Measurements from ENCODE around the gene RASA4B. TPM values are rescaled to one million over a fixed set of nuclear protein-coding genes. Genes with fewer than 3 reads are reported as not detected.

The RASA4B gene
- total and polyA plus RNA-seq, 2 experiments from 2014 or later: 1.0 to 1.1 TPM

DNA sequence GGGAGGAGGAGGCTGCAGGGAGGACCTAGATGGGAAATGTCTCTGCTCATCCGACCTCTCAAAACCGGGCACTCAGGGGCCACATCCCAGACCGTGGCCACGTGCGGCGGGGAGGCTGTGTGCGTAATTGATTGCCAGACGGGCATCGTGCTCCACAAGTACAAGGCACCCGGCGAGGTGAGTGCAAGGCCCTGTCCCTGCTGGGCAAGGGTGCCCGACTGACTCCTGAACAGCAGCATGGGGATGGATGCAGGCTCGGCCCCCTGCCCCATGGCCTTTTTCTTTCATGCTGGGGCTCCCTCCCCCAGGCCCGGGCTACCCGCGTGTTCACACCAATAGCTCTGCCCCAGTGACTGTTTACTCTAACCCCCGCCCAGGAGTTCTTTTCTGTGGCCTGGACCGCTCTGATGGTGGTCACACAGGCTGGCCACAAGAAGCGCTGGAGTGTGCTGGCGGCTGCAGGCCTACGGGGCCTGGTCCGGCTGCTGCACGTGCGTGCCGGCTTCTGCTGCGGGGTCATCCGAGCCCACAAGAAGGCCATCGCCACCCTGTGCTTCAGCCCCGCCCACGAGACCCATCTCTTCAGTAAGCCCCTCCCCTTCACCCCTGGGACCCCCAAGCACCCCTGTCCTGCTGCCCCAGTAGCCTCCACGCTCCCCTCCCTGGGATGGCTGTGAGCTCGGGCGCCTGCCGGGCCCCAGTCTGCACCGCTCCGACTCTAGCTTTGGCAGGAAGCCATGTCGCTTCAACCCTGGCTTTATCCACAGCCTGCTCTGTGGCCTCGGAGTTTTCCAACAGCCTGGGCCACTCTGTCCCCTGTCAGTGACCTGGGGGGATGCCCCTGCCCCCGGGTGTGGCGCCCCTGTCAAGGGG, 48.9 kb downstream of the RASA4B start:
- Histone ChIP-seq H3K27ac (no peak overlapping the region), H3K36me3 (ENCODE audit: low read depth) (no peaks in the 10 kb centered on the region), H3K9ac (no peak overlapping the region), H3K27me3 (replicated peaks; ENCODE audit: insufficient read depth) (no peaks in the 10 kb centered on the region), H3F3A (ENCODE audit: insufficient read depth) (no peaks in the 10 kb centered on the region), H3K9me2 (ENCODE audit: insufficient read depth) (no peaks in the 10 kb centered on the region), H2AFZ (no peak overlapping the region), H4K20me1 (ENCODE audit: insufficient read depth) (no peaks in the 10 kb centered on the region), H3K4me3 (no peak overlapping the region), H3K4me1 (ENCODE audit: insufficient read depth) (peaks cover 3% of the 10 kb centered on the region; the same call in 1 of the 2 replicates), H3K9me3 (ENCODE audit: low read depth) (no peaks in the 10 kb centered on the region), H3K4me2 (ENCODE audit: unreplicated experiment) (no peak overlapping the region), H3K79me2 (ENCODE audit: insufficient read depth) (peaks cover 16% of the 10 kb centered on the region)
- no peak for TF ChIP-seq EZH2phosphoT487 (IDR thresholded peaks at IDR 0.05; ENCODE audit: insufficient read depth, low read depth)
- TF ChIP-seq EZH2 (IDR thresholded peaks at IDR 0.05; ENCODE audit: insufficient read depth, poor library complexity, severe bottlenecking): no peak
- DNase-seq: no peak
- 90 to 91% methylated on average over 36 to 40 of the region's 40 CpGs for WGBS, 2 experiments (ENCODE audit: low coverage in 1 of 2, low lambda C conversion rate in 2 of 2, missing lambda C conversion rate in 2 of 2)
- in situ Hi-C loops (cut with MboI): no loop called here

DNA sequence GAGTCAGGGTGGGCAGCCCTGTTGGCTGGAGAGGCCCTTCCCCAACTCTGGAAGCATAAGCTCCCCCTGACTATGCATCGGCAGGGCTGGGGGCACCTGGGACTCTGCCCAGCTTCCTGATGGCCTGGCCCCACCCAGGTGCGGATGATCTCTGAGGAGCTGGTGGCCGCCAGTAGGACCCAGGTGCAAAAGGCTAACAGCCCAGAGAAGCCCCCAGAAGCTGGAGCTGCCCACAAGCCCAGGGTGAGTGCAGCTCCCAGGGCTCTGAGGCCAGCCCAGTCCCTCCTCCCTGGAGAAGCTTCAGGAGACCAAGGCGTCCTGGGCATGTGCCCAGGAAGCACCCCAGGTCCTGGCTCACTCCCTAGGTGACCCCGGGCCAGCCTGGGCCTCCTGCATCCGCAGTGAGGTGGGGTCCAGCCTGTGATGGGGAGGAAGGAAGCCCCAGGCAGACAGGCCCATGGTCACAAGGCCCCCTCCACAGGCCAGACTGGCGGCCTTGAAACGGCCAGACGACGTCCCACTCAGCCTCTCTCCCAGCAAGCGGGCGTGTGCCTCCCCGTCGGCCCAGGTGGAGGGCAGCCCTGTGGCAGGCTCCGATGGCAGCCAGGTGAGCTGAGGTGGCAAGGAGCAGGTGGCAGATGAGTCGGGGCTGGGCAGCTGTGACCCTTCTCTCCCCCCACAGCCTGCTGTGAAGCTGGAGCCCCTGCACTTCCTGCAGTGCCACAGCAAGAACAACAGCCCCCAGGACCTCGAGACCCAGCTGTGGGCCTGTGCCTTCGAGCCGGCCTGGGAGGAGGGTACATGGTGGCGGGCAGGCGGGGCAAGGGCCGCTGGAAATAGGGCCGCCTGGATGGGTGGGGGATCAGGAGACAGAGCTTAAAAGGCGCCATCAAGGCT, 49.7 kb downstream of the RASA4B start:
- H3K9ac ChIP-seq: no peak overlapping the region
- in situ Hi-C loops (cut with MboI): no loop called here

GRCh38 chr7:102466097-102466496, 51.5 kb downstream of the RASA4B start:
- in situ Hi-C loops (cut with MboI): no loop called here
- peaks cover 40% of the 10 kb centered on the region for H3K79me2 ChIP-seq (ENCODE audit: insufficient read depth)
- H3K4me3 ChIP-seq: peak overlapping the region; percentile 99
- peak overlapping the region; percentile 90 for H3K4me2 ChIP-seq (ENCODE audit: unreplicated experiment)
- no peaks in the 10 kb centered on the region for H3K9me2 ChIP-seq (ENCODE audit: insufficient read depth)
- TF ChIP-seq EZH2phosphoT487 (IDR thresholded peaks at IDR 0.05; ENCODE audit: insufficient read depth, low read depth) (no peak), EZH2 (IDR thresholded peaks at IDR 0.05; ENCODE audit: insufficient read depth, poor library complexity, severe bottlenecking) (no peak)
- peaks cover 7% of the 10 kb centered on the region; the same call in 1 of the 2 replicates for H3K4me1 ChIP-seq (ENCODE audit: insufficient read depth)
- H3K9me3 ChIP-seq (ENCODE audit: low read depth): no peaks in the 10 kb centered on the region
- H3K9ac ChIP-seq: peak overlapping the region; percentile 95; the same call in 1 of the 2 replicates
- no peak overlapping the region for H3K27ac ChIP-seq
- H3F3A ChIP-seq (ENCODE audit: insufficient read depth): no peaks in the 10 kb centered on the region
- H4K20me1 ChIP-seq (ENCODE audit: insufficient read depth): no peaks in the 10 kb centered on the region
- H3K27me3 ChIP-seq (replicated peaks; ENCODE audit: insufficient read depth): no peaks in the 10 kb centered on the region
- H3K36me3 ChIP-seq (ENCODE audit: low read depth): no peaks in the 10 kb centered on the region
- no peak overlapping the region for H2AFZ ChIP-seq
- DNase-seq: no peak
- 96 to 99% methylated on average over 7 of the region's 7 CpGs for WGBS, 2 experiments (ENCODE audit: low coverage in 1 of 2, low lambda C conversion rate in 2 of 2, missing lambda C conversion rate in 2 of 2)

More for the DNA sequence above, 49.7 kb downstream of the RASA4B start:
- Histone ChIP-seq H3K27me3 (replicated peaks; ENCODE audit: insufficient read depth) (no peaks in the 10 kb centered on the region), H3K9me3 (ENCODE audit: low read depth) (no peaks in the 10 kb centered on the region), H3K79me2 (ENCODE audit: insufficient read depth) (peaks cover 25% of the 10 kb centered on the region), H3K27ac (no peak overlapping the region), H3K4me3 (no peak overlapping the region), H3K4me2 (ENCODE audit: unreplicated experiment) (no peak overlapping the region), H3K9me2 (ENCODE audit: insufficient read depth) (no peaks in the 10 kb centered on the region), H4K20me1 (ENCODE audit: insufficient read depth) (no peaks in the 10 kb centered on the region), H3K36me3 (ENCODE audit: low read depth) (no peaks in the 10 kb centered on the region), H2AFZ (no peak overlapping the region), H3K4me1 (ENCODE audit: insufficient read depth) (peaks cover 7% of the 10 kb centered on the region; the same call in 1 of the 2 replicates), H3F3A (ENCODE audit: insufficient read depth) (no peaks in the 10 kb centered on the region)
- no peak for TF ChIP-seq EZH2phosphoT487 (IDR thresholded peaks at IDR 0.05; ENCODE audit: insufficient read depth, low read depth)
- TF ChIP-seq EZH2 (IDR thresholded peaks at IDR 0.05; ENCODE audit: insufficient read depth, poor library complexity, severe bottlenecking): no peak
- WGBS, 2 experiments (ENCODE audit: low coverage in 1 of 2, low lambda C conversion rate in 2 of 2, missing lambda C conversion rate in 2 of 2): 84 to 86% methylated on average over 21 to 23 of the region's 24 CpGs
- no peak for DNase-seq

DNA sequence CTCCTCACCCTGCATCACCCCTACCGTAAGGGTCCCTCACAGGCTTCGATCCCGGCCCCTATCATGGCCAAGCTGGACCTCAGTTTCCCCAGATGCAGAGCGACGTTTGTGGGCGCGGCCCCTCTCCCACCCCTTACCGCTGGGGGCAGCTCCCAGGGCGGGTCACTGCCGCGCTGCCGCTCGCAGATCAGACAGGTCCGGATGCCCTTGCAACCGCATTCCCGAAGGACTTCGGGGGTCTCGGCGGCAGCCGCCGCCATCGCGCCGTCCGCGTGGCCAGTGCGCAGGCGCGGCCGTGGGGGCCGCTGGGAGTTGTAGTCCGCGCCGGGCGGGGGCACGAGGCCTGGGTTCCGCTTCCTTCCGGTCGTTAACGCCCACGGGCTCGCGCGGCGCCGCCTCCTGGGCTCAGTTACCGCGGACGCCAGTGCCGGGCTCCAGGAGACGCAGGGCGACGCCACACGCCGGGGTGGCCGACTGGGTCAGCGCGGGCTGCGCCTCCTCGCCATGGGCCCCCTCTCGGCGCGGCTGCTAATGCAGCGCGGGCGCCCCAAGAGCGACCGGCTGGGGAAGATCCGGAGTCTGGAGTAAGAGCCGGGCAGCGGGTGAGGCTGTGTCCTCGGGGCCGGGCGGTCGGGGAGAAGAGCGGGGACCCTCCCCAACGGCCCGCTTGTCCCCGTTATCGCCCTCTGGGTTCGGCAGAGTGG, 52.8 kb downstream of the RASA4B start, which contains the start of the genes ALKBH4 and LRWD1:
ALKBH4 (minus strand) TSS at position 287 of the 704 bp plus-strand sequence; CDS start at position 260, 27 bp downstream.
LRWD1 (plus strand) TSS at position 408 of the 704 bp plus-strand sequence; CDS start at position 505, 97 bp downstream.
- in situ Hi-C loops (cut with MboI): no loop called here
- DNase-seq: peak; percentile 98
- peaks cover 7% of the 10 kb centered on the region; the same call in 1 of the 2 replicates for H3K4me1 ChIP-seq (ENCODE audit: insufficient read depth)
- H3K27me3 ChIP-seq (replicated peaks; ENCODE audit: insufficient read depth): no peaks in the 10 kb centered on the region
- no peaks in the 10 kb centered on the region for H3K9me2 ChIP-seq (ENCODE audit: insufficient read depth)
- H3K4me2 ChIP-seq (ENCODE audit: unreplicated experiment): peak within 1 kb of the TSS; percentile 90
- H3K27ac ChIP-seq: peak within 1 kb of the TSS; percentile 19
- no peak for TF ChIP-seq EZH2 (IDR thresholded peaks at IDR 0.05; ENCODE audit: insufficient read depth, poor library complexity, severe bottlenecking)
- TF ChIP-seq EZH2phosphoT487 (IDR thresholded peaks at IDR 0.05; ENCODE audit: insufficient read depth, low read depth): no peak
- no peaks in the 10 kb centered on the region for H4K20me1 ChIP-seq (ENCODE audit: insufficient read depth)
- H3K36me3 ChIP-seq (ENCODE audit: low read depth): no peaks in the 10 kb centered on the region
- H3F3A ChIP-seq (ENCODE audit: insufficient read depth): no peaks in the 10 kb centered on the region
- H3K4me3 ChIP-seq: peak within 1 kb of the TSS; percentile 99
- peak within 1 kb of the TSS; percentile 100 for H2AFZ ChIP-seq
- 1 to 2% methylated on average over 58 to 61 of the region's 81 CpGs for WGBS, 2 experiments (ENCODE audit: low coverage in 1 of 2, low lambda C conversion rate in 2 of 2, missing lambda C conversion rate in 2 of 2)
- peaks cover 40% of the 10 kb centered on the region for H3K79me2 ChIP-seq (ENCODE audit: insufficient read depth)
- H3K9me3 ChIP-seq (ENCODE audit: low read depth): no peaks in the 10 kb centered on the region
- H3K9ac ChIP-seq: peak within 1 kb of the TSS; percentile 95
